GM12878 (cell line): ENCODE results near the gene KCNMB2.

Experiments
- CTCF ChIP-seq, 3 experiments: IDR thresholded peaks in 2 of 3; conservative IDR thresholded peaks in 1 of 3; 2 replicates each; pipeline ENCODE4 v1.5.1; 2011; ENCODE audit warnings: low read depth in 3 of 3, low read length in 3 of 3, mild to moderate bottlenecking in 3 of 3, control low read depth in 2 of 3, moderate library complexity in 2 of 3, inconsistent platforms in 1 of 3, mixed read lengths in 1 of 3; ENCODE audit not compliant: control insufficient read depth in 2 of 3, insufficient read depth in 1 of 3; ENCODE audit errors: extremely low read depth in 1 of 3
- POLR2A ChIP-seq: IDR thresholded peaks from 2 replicates; pipeline ENCODE4 v1.6.1; 2011; ENCODE audit warnings: low read depth, mild to moderate bottlenecking, low read length
- PRDM15 ChIP-seq: fragments of 450-650 bp; formaldehyde crosslinking; IDR thresholded peaks from 2 replicates; pipeline ENCODE4 v1.4.0; 2020; ENCODE audit warnings: mild to moderate bottlenecking, moderate library complexity
- SMC3 ChIP-seq: IDR thresholded peaks from 2 replicates; pipeline ENCODE4 v1.6.1; 2011; ENCODE audit warnings: low read length, improper control_type of control experiment, borderline replicate concordance

- TF ChIP-seq CTCF (IDR thresholded peaks at IDR 0.05 in 2 of 3, conservative IDR thresholded peaks at IDR 0.05 in 1 of 3; ENCODE audit: control insufficient read depth in 2 of 3, extremely low read depth in 1 of 3, insufficient read depth in 1 of 3, low read depth in 3 of 3, low read length in 3 of 3), result no peak
- TF ChIP-seq POLR2A, result no peak
- no peak for TF ChIP-seq SMC3
- no peak for TF ChIP-seq PRDM15
These were observed 167.2 kb downstream of the KCNMB2 start for GRCh38 chr3:178703268-178703975.
